GM12878 (cell line): ENCODE data around the gene MYO3B. TPM values are rescaled to one million over a fixed set of nuclear protein-coding genes. Genes with fewer than 3 reads are reported as not detected.

Experiments
- ATF7 ChIP-seq: fragments of 450-650 bp; IDR thresholded peaks from 2 replicates; pipeline ENCODE4 v1.6.1; 2016; ENCODE audit warnings: low read depth, mild to moderate bottlenecking
- CHD1 ChIP-seq: IDR thresholded peaks from 2 replicates; pipeline ENCODE4 v1.6.1; 2012; ENCODE audit warnings: low read depth, low read length, improper control_type of control experiment
- DPF2 ChIP-seq: fragments of 450-650 bp; IDR thresholded peaks from 2 replicates; pipeline ENCODE4 v1.6.1; 2017; ENCODE audit warnings: mild to moderate bottlenecking
- EP300 ChIP-seq, 2 experiments: fragments of 150-350 bp in 1 of 2; IDR thresholded peaks; 2 replicates each; pipeline ENCODE4 v1.6.1; 2011 to 2012; ENCODE audit warnings: low read depth in 2 of 2, low read length in 2 of 2, borderline replicate concordance in 1 of 2, improper control_type of control experiment in 1 of 2, inconsistent platforms in 1 of 2; ENCODE audit not compliant: control insufficient read depth in 1 of 2
- GATAD2B ChIP-seq: fragments of 450-650 bp; conservative IDR thresholded peaks from 2 replicates; pipeline ENCODE4 v1.6.1; 2017; ENCODE audit warnings: low read depth, mild to moderate bottlenecking, moderate library complexity
- IKZF1 ChIP-seq: fragments of 450-650 bp; conservative IDR thresholded peaks from 2 replicates; pipeline ENCODE4 v1.6.1; 2017; ENCODE audit warnings: antibody characterized with exemption, mild to moderate bottlenecking
- JUND ChIP-seq: IDR thresholded peaks from 2 replicates; pipeline ENCODE4 v1.6.1; 2012; ENCODE audit warnings: low read depth, mild to moderate bottlenecking, low read length, improper control_type of control experiment, moderate library complexity
- MEF2B ChIP-seq: fragments of 450-650 bp; IDR thresholded peaks from 2 replicates; pipeline ENCODE4 v1.6.1; 2018; ENCODE audit warnings: mild to moderate bottlenecking, moderate library complexity; ENCODE audit not compliant: partially characterized antibody, poor library complexity, severe bottlenecking
- MTA2 ChIP-seq: fragments of 450-650 bp; IDR thresholded peaks from 2 replicates; pipeline ENCODE4 v1.6.1; 2016; ENCODE audit warnings: low read depth, mild to moderate bottlenecking, moderate library complexity
- MXI1 ChIP-seq: fragments of 150-350 bp; IDR thresholded peaks from 2 replicates; pipeline ENCODE4 v1.6.1; 2011; ENCODE audit warnings: low read depth, mild to moderate bottlenecking, inconsistent platforms, low read length, improper control_type of control experiment
- NBN ChIP-seq: fragments of 450-650 bp; IDR thresholded peaks from 2 replicates; pipeline ENCODE4 v1.6.1; 2016
- NR2C1 ChIP-seq: fragments of 450-650 bp; IDR thresholded peaks from 2 replicates; pipeline ENCODE4 v1.6.1; 2017; ENCODE audit warnings: antibody characterized with exemption, mild to moderate bottlenecking, moderate library complexity
- NRF1 ChIP-seq: conservative IDR thresholded peaks from 2 replicates; pipeline ENCODE4 v1.6.1; 2011; ENCODE audit warnings: mild to moderate bottlenecking, low read depth, low read length, improper control_type of control experiment
- RELB ChIP-seq: fragments of 450-650 bp; IDR thresholded peaks from 2 replicates; pipeline ENCODE4 v1.6.1; 2017; ENCODE audit warnings: low read depth, mild to moderate bottlenecking, moderate library complexity
- TAF1 ChIP-seq: IDR thresholded peaks from 2 replicates; pipeline ENCODE4 v1.6.1; 2011; ENCODE audit warnings: mild to moderate bottlenecking, low read depth, low read length, borderline replicate concordance
- ZBED1 ChIP-seq: IDR thresholded peaks from 2 replicates; pipeline ENCODE4 v1.6.1; 2016; ENCODE audit warnings: borderline replicate concordance
- ZNF207 ChIP-seq: fragments of 450-650 bp; IDR thresholded peaks from 2 replicates; pipeline ENCODE4 v1.6.1; 2014; ENCODE audit warnings: antibody characterized with exemption, mild to moderate bottlenecking, borderline replicate concordance
- ZNF24 ChIP-seq: fragments of 450-650 bp; IDR thresholded peaks from 2 replicates; pipeline ENCODE4 v1.6.1; 2017; ENCODE audit warnings: antibody characterized with exemption, mild to moderate bottlenecking
- ZZZ3 ChIP-seq: IDR thresholded peaks from 2 replicates; pipeline ENCODE4 v1.6.1; 2011; ENCODE audit warnings: low read depth; ENCODE audit not compliant: control insufficient read depth, insufficient read length
- polyA plus RNA-seq, 11 experiments: library from polyadenylated mRNA; depleted of rRNA in 4 of 11; unstranded in 6 of 11; stranded (reverse) in 5 of 11; fragments of >200 nt; fragmentation: Nextera tagmentation in 4 of 11; fragmentation: Illumina TruSeq in 1 of 11; extraction: Ambion mirVana in 4 of 11; extraction: Trizol in 1 of 11; gene quantifications; 1 replicate in 1 of 11; 2 replicates in 10 of 11; pipeline versions ENCODE4 v1.2.1 to v1.2.3, GENCODE V29; 2011 to 2016; ENCODE audit warnings: inconsistent platforms in 2 of 11, missing spikeins in 2 of 11, low read depth in 1 of 11
- total RNA-seq, 4 experiments: library from RNA; depleted of rRNA in 3 of 4; stranded (reverse); fragments of >200 nt in 3 of 4; fragmentation: Illumina TruSeq in 1 of 4; extraction: Trizol in 1 of 4; gene quantifications; 2 replicates each; pipeline versions ENCODE4 v1.2.1 to v1.2.3, GENCODE V29; 2013 to 2021
- TF ChIP-seq, protein P1 (sequence below): IDR thresholded peaks from 2 replicates; pipeline ENCODE4 v1.6.1; 2011; ENCODE audit warnings: borderline replicate concordance, low read depth, mild to moderate bottlenecking, moderate library complexity, low read length; ENCODE audit not compliant: insufficient read depth, poor library complexity, severe bottlenecking
- TF ChIP-seq, protein P2 (sequence below): fragments of 450-650 bp; formaldehyde crosslinking; IDR thresholded peaks from 2 replicates; pipeline ENCODE4 v1.4.0; 2020; ENCODE audit warnings: mild to moderate bottlenecking, moderate library complexity
- TF ChIP-seq, protein P3 (sequence below): fragments of 150-350 bp; IDR thresholded peaks from 2 replicates; pipeline ENCODE4 v1.6.1; 2014; ENCODE audit warnings: mild to moderate bottlenecking, low read depth, low read length

The MYO3B gene
- total and polyA plus RNA-seq, 10 of the 15 experiments (the other 5 are each of a cell fraction or from before 2014, with no cell fraction given) = 1.1 to 7.1 (median 2.1) TPM

DNA sequence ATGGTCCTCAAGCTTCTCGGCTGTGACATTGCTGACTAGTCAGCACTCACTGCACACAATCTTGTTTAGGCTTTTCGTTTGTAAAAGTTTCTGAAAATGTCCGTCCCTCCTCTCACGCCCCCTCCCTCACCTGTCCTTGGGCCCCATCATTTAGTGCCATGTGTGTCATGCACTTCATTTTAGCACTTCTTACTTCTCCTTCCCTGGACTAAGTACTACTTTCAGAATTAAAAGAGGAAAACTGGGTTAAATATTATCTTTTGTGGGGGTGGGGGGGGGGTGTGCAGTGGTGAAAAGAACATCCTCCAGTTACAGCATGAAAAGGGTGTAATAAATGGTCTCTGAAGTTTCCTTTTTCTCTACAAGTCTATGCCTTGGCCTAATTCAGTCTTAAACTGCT lies 355.2 kb downstream of the MYO3B start (continued):
- TF ChIP-seq, protein P1, sequence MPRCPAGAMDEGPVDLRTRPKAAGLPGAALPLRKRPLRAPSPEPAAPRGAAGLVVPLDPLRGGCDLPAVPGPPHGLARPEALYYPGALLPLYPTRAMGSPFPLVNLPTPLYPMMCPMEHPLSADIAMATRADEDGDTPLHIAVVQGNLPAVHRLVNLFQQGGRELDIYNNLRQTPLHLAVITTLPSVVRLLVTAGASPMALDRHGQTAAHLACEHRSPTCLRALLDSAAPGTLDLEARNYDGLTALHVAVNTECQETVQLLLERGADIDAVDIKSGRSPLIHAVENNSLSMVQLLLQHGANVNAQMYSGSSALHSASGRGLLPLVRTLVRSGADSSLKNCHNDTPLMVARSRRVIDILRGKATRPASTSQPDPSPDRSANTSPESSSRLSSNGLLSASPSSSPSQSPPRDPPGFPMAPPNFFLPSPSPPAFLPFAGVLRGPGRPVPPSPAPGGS = no peak
- TF ChIP-seq TAF1 (no peak), NRF1 (no peak), MEF2B (peak; percentile 76), ZNF207 (no peak), MXI1 (peak; percentile 27; the same call in 1 of the 2 replicates), NBN (peak; percentile 91), RELB (peak; percentile 94), MTA2 (peak; percentile 93), NR2C1 (no peak), ZZZ3 (no peak), ZNF24 (peak; percentile 82), EP300 (IDR thresholded peaks at IDR 0.05; ENCODE audit: borderline replicate concordance in 1 of 2, control insufficient read depth in 1 of 2, low read depth in 2 of 2, low read length in 2 of 2) (peak; percentile 66 to 78; a peak in 3 of 4 replicates), ATF7 (peak; percentile 81), GATAD2B (no peak), JUND (no peak), ZBED1 (no peak), IKZF1 (peak; percentile 91), DPF2 (peak; percentile 88), CHD1 (no peak)
- TF ChIP-seq, protein P2, sequence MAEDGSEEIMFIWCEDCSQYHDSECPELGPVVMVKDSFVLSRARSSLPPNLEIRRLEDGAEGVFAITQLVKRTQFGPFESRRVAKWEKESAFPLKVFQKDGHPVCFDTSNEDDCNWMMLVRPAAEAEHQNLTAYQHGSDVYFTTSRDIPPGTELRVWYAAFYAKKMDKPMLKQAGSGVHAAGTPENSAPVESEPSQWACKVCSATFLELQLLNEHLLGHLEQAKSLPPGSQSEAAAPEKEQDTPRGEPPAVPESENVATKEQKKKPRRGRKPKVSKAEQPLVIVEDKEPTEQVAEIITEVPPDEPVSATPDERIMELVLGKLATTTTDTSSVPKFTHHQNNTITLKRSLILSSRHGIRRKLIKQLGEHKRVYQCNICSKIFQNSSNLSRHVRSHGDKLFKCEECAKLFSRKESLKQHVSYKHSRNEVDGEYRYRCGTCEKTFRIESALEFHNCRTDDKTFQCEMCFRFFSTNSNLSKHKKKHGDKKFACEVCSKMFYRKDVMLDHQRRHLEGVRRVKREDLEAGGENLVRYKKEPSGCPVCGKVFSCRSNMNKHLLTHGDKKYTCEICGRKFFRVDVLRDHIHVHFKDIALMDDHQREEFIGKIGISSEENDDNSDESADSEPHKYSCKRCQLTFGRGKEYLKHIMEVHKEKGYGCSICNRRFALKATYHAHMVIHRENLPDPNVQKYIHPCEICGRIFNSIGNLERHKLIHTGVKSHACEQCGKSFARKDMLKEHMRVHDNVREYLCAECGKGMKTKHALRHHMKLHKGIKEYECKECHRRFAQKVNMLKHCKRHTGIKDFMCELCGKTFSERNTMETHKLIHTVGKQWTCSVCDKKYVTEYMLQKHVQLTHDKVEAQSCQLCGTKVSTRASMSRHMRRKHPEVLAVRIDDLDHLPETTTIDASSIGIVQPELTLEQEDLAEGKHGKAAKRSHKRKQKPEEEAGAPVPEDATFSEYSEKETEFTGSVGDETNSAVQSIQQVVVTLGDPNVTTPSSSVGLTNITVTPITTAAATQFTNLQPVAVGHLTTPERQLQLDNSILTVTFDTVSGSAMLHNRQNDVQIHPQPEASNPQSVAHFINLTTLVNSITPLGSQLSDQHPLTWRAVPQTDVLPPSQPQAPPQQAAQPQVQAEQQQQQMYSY (CRISPR knock-in tag) = no peak
- TF ChIP-seq, protein P3, sequence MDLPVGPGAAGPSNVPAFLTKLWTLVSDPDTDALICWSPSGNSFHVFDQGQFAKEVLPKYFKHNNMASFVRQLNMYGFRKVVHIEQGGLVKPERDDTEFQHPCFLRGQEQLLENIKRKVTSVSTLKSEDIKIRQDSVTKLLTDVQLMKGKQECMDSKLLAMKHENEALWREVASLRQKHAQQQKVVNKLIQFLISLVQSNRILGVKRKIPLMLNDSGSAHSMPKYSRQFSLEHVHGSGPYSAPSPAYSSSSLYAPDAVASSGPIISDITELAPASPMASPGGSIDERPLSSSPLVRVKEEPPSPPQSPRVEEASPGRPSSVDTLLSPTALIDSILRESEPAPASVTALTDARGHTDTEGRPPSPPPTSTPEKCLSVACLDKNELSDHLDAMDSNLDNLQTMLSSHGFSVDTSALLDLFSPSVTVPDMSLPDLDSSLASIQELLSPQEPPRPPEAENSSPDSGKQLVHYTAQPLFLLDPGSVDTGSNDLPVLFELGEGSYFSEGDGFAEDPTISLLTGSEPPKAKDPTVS = no peak
